HG03432 (cell line): ENCODE measurements around the gene ZBTB20.
"Not testable (repeated sequence)": the region's sequence is repeated elsewhere in the genome, so short reads cannot be mapped to it uniquely, and the experiment has no call there.

ENCODE experiments used
- ATAC-seq: cut with Tn5 transposase; IDR thresholded peaks from one replicate; pipeline ENCODE4 v1.9.1; 2021; ENCODE audit warnings: mild to moderate bottlenecking, moderate library complexity; ENCODE audit not compliant: unreplicated experiment

The ZBTB20 gene

DNA sequence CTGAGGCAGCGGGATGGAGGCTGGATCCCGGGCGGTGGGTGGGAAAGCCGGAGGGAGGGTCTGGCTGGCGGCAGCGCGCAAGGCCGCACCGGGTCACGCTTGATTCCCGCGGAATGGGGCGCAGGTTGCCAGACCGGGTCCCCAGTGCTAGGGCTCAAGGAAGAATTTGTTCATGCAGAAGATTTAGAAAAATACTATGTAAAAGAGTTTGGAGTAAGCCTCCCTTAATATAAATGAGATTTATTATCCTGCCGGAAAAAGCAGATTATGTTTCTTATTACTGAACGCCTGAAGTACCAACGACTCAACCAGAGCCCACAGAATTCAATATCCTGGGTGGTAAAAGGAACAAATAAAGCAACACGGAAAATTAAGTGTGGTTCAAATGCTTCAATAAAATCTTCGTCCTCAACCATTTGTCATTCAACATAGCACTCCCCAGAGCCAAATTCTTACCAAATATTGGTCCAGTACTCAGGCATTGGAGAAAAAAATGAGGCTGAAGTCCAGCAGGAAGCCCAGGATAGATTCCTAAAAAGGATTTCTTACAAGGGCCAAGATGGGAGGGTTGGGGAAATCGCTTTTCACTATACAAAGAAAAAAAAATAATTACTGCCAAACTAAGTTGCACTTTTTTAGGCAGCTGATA, 1.2 kb upstream of the ZBTB20 start:
- peak; percentile 7 for ATAC-seq

DNA sequence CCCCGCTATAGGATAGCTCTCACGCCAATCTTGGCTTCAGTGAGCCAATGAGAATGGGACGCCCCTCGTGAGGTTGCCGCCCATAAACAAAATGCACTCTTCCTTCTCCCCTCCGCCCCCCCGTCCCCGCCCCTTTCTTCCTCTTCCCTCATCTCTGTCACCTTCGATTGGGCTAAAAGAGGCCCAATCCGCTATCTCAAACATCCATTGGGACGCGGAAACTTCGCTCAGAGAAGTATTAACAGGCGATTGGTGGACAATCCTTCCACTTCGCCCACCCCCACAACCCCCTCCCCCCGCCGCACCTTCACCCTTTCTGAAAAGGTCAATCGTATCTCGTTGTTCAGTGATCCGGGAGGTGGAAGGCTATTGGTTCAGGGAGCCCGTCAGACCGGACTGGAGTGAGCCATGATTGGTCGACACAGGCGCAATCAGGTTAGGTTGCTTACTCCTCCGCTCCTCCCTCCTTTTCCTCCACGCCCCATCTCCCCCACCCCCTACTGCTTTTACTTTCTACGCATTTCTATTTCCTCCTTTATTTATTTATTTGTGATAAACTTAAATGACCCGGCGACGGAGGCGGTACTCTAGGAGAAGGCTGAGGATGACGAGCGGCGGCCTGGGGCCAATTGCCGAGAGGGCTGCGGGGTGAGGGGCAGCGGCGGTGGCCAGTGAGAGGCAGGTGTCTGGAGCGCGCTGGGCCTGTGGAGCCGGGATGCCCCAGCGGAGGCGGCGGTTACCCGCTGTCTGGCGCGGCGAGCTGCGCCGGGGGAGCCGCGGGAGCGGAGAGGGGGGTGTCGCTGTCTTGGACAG, 447 bp upstream of the ZBTB20 start:
- peak; percentile 78 for ATAC-seq

DNA sequence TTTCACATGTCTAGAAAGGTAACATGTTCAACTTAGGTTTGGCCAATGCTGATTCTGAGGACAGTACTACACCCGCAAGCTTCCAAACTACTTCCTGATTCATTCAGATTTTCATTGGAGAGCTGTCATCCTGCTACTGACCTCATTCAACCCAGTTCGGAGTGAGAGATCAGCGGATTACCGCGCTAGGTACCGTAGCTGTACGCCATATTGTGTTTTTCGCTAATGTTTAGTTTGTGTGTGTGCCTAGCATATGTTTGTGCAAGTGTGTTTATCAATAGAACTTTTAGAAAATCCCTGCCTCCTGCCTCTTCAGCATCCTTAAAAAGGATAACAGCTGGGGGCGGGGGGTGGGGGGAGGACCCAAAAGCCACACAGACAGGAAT, 1.1 kb downstream of the ZBTB20 start:
- ATAC-seq = no peak

DNA sequence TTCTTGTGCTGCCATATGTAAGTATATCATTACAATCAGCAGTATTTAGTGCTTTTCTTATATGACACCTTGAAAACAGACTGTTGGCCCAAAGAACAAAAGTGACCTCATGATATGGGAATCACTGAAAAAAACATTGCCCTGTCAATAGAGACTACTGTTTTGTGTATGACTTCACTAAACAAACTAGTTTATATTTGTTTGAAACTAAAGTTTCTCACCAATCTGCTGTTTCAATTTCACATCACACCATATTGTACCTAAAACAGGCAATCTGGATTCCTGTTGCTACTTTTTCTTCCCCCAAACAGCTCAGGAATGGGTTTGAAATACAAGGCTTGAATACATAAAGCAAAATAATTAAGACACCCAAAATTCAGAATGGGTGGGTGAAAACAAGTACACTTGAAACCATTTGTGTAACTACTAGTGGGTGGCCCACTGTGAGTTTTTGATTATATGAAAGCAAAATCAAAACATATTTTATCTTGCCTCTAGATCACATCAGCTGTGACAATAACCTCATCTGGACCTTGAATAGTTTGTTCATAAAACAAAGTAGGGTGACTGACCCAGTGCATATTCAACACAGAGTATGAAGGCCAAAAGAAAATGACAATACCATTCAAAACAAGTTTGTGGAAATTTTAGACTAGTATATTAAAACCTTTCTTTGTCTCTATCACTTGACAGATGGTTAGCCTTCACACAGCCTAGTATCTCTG, 5.9 kb downstream of the ZBTB20 start:
- ATAC-seq = peak; percentile 66

DNA sequence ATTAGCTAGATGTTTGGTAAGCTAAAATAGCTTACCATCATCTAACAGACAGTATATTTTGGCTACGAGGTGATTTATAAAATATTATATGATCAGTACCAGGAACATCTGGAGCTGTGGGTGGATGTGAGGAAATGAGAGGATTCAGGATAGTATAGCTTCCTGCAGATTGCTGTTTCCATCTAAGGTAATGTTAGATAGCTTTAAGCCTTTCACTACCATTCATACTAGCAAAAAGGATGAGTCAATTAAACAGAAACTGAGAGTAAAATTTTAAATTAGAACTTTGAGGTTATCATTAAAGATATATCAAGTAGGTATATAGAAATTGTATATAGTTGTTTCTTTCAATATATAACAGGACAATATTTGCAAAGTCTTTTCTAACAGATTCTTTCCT, 8.0 kb downstream of the ZBTB20 start:
- peak; percentile 43 for ATAC-seq

DNA sequence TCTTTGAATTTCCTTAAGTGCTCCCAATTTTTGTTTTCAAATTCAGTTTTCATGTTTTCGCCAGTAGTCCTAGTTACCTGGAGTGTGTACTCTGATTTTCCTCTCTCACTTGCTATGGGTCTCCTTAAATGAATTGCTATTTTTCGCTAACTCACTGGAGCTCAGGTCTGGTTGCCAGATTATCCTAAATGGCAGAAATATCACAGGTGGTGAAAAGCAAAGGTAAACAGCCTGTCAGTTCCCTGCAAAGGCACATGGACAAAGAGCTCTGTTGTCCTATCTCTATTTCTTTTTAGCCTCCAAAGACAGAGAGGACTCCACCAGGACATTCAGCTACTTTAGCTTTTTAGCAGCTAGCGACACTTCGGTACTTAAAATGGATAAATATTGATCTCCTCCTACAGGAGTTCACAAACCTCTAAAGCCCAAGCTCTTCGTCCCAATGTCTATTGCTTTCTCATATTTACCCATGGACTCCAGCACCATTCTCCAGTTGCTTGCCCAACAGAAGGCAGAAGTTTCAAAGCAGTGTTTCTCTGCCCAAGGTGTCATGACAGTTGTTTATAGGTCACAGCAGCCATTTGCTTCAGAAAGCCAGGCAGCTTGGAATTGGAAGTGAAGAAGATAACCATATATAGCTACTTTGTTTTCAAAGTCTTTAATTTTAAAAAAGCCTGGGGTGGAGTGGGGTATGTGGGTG, 12.3 kb downstream of the ZBTB20 start:
- no peak for ATAC-seq

DNA sequence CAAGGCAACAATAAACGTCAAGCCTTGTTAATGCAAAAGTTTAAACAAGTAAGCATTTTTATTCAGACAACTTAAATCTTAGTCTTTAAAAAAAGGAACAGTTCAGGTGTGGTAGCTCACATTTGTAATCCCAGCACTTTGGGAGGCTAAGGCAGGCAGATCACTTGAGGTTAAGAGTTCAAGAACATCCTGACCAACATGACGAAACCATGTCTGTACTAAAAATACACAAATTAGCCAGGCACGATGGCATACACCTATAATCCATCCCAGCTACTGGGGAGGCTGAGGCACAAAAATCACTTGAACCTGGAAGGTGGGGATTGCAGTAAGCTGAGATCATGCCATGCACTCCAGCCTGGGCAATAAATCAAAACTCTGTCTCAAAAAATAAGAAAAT, 19.9 kb downstream of the ZBTB20 start:
- no peak for ATAC-seq

DNA sequence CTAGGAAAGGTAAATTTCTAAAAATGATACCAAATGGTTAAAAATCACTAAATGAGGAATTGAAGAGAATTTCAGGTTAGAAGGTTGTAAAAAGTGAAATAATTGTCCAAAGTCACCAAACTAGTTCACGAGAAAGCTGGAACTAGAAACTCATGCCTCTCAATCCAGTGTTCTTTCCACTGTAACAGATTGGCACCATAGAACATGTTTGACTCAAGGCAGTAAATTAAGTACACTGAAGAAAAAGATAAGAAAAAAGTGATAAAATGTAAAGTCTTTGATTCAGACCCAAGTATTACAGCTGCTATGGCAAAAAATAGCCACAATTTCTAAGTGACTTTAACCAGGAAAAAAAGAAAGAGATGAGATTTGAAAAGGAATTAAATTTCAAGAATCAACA, 26.5 kb downstream of the ZBTB20 start:
- no peak for ATAC-seq

DNA sequence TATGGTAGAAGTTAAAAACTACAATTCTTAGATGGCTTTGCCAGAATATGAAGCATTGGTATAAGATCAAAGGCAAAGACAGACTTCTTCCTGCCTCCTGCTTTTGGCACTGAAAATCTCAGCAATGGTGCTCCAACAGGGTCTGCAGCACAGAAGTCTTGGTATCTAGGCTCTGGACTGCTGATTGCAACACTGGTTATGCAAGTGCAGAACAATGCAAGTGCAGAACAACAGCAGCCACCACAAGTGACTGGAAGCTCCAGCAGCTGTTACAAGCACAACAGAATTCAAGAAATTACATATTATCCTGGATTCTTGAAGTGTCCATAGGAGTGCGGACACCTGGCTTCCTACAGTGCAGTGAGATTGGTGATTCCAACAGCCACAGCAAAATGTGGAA, 33.7 kb downstream of the ZBTB20 start:
- ATAC-seq = no peak

DNA sequence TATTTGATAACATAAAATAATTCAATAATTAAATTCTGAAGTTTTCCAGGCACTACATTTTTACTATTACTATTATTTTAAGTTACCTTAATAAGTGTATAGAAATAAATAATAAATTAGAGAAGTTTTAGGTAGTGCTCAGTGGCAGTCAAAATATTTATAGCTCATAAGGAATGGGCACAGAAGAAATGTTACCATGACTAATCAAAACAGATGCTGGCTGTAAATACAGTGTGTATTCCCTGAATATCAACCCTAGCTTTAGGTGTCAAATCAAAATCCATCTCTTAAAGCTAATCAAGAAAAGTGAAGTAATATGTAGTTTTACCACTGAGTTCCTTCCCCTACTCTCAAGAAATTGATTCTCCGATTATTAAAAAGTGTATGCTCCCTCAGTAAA, 35.5 kb downstream of the ZBTB20 start:
- no peak for ATAC-seq

DNA sequence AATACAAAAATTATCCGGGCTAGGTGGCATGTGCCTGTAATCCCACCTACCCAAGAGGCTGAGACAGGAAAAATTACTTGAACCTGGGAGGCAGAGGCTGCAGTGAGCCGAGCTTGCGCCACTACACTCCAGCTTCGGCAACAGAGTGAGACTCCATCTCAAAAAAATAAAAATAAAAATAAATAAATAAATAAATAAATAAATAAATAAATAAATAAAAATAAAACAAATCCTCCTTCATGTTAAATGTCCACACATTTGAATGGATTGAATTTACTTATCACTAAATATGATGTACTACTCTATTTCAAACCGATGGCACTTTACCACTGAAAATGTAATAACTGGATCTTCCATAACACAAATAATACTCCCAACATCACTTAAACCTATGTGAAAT, 36.3 kb downstream of the ZBTB20 start:
- ATAC-seq = no peak

DNA sequence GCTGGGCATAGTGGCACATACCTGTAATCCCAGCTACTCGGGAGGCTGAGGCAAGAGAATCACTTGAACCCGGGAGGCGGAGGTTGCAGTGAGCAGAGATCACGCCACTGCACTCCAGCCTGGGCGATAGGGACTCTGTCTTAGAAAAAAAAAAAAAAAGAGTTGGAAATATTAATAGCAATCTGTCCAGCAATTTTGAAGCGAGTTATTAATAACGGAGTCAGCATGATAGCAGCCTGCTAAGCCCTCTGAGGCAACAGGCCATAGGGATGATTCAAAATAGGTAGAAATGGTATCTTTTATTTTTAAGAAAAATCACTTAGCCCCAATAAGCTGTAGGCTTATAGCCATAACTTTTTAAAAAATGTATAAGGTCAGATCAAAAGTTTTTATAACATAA, 37.0 kb downstream of the ZBTB20 start:
- not testable (repeated sequence) for ATAC-seq

DNA sequence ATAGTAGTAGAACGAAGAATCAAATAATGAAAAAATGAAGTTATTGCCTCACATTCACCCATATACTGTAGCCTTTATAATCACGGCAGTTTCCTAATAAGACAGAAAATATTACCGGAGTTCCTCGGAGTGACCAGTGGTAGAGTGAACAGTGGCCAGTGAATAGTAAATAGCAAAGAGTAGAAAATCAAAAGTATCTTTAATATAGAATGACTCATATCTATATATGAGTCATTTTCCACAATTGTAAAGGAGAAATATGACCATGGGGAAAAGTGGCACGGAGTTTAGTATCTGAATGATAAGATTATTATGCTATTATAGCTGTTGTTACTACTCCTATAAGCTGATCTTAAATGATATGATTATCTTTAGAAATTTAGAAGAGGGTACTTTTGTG, 38.5 kb downstream of the ZBTB20 start:
- ATAC-seq = no peak

DNA sequence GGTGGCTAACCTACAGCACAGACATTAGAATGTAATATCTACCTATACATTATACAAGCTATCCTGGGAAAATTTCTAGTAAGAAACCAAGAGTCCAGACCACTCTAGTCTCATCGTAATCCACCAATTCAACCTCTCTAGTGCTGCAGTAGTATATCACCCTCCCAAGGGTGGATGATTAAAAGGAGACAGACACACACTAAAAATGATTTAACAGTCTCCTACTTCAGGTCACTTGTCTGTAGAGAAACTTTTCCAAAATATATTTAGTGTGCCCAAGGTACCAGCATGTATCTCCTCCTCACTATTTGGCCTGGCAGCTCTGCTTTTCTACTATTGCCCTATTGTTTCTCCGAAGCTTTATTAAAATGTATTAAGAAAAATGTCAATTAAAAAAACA, 45.0 kb downstream of the ZBTB20 start:
- no peak for ATAC-seq

DNA sequence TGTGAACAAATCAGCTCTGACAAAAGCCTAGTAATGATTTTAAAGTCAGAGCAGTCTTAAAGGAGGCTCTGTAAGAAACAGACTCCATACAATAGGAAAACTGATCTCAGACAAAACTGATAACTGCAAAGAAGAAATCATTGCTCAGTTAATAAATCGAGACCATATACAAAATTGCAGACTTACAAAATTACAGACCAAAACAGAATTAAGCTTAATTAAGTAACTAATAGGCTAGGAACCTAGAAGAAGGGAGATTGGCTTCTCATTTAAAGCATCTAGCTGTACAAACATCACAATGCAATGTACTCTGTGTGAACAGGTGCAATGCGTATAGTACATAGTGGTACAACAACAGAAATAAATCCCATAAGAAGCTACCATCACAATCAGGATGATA, 46.3 kb downstream of the ZBTB20 start:
- ATAC-seq = no peak

DNA sequence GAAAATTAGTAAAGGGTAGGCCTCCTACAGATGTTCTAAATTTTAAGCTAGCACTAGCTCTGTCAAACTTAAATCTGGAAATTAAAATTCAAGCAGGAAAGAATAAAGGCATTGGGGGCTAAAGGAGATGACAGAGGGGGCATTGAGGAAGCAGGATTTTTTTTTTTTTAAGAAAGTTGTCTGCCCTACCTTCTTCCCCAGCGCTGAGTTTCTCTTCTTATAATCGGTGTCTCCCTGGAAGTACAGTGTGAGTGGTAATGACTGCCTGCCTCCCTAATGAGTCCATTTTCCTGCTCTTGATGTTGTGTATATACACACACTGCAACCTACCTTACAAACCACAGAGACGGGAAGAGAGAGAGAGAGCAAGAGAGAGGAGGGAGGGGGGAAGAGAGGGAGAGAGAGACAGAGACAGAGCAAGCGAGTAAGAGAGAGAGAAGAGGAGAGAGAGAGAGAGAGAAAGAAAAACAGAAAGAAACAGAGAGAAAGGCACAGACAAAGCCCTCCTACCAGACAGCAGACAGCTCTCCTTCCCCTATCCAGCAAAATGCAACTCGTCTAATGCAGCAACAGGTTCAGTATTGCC, 47.0 kb downstream of the ZBTB20 start:
- ATAC-seq = peak; percentile 93

DNA sequence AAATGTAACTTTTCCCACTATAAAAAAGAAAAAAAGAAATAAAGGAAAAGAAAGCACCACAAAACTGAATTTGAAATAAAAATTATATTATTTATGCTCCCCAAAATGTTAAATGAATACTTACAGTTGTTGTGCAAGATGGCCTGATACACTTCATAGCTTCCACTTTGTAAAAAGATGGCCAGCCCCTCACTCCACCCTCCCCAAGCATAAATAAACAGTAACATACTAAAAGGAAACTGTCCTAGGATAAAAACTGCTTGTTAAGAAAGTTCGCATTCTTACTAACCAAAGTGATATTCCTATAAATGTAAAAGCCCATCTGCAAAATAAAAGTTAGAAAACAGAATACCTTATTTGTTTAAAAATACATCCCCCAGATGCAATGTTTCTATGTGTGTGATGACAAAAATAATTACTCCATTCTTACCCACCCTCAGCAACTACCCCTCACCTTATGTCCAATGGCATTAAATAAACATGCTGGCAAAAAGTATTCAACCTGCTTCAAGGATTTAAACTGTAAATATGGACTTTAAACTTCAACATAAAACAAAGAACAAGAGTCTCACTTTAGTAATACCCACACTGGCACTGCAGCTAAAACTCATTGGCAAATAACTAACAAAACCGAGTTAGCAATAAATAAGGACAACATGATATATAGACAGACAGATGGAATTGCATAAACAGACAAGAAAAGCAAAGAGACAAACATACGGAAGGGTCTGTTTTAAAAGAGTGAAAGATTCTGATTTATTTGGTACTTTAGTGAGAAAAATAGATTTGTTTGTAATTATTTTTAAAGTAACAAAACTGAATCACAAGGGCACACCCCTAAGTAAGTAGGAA, 47.7 kb downstream of the ZBTB20 start:
- no peak for ATAC-seq

DNA sequence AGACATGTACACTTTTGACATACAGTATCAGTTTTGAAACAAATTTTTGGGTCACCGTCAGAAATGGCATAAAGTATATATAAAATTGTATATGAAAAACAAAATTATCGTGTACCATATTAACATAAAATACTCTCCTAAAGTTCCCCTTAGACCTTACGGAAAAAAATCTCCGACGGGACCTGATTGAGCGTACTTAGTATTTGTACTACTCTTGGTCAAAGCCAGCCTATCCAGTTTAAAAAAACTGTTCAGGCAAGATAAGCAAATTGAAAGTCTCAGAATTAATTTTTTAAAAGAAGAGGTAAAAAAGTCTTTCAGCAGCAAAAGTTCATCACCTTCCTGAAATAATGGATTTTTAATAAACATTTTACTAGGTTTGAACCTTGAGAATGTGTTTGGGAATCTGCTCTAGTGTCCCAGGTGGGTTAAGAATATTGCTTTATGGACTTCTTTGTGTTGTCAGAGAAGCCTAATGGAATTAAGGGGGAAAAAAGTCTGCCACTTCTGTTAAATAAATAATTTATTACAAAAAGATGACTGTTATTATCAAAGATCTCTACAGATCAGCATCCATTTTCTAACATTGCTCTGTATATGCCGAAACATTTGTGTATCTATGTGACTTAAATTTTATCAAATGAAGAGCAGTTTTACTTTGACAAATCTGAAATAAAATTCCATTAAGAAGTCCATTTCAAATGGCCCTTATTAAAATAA, 48.6 kb downstream of the ZBTB20 start:
- no peak for ATAC-seq

DNA sequence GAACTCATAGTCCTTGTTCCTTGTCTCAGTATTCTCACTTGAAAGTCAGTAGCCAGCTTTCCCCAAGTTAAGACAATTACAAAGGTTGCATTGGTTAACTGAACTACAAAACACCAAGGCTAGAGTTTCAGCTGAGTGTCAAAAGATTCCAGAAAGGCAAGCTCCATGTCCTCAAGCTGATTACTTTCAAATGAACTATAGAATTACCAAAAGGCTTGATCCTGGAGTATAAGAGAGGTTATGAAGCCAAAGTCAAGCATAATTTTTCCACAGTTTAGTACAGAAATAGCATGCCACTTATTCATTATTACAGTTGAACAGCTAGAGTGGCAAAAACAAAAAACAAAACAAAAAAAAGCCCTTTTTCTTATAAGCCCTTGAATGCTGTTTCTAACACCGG, 51.9 kb downstream of the ZBTB20 start:
- no peak for ATAC-seq
